Transverse colon (tissue), 4 donors: ENCODE data around the gene CRKL. TPM values are rescaled to one million over a fixed set of nuclear protein-coding genes. Genes with fewer than 3 reads are reported as not detected.
"Not testable (repeated sequence)": the region's sequence is repeated elsewhere in the genome, so short reads cannot be mapped to it uniquely, and the experiment has no call there.

Source experiments
- DNase-seq: peaks from one replicate; pipeline ENCODE4 v3.0.0-alpha.2; 2019
- H3K27ac ChIP-seq, 4 donors: fragments of 200-600 bp; sonication (generic); 2 replicates each; pipeline ENCODE4 v1.5.1; 2016 to 2018; ENCODE audit warnings: inconsistent platforms in 4 of 4
- H3K27me3 ChIP-seq: fragments of 200-600 bp; sonication (generic); 2 replicates; pipeline ENCODE4 v1.5.1; 2017; ENCODE audit warnings: inconsistent platforms
- H3K36me3 ChIP-seq, 4 donors: fragments of 200-600 bp; sonication (generic); 2 replicates each; pipeline ENCODE4 v1.5.1; 2017 to 2019; ENCODE audit warnings: inconsistent platforms in 4 of 4
- H3K4me1 ChIP-seq, 4 donors: fragments of 200-600 bp; sonication (generic); 2 replicates each; pipeline ENCODE4 v1.5.1; 2017 to 2020; ENCODE audit warnings: inconsistent platforms in 4 of 4
- H3K4me3 ChIP-seq, 4 donors: fragments of 200-600 bp; sonication (generic); 1 replicate in 1 of 4; 2 replicates in 3 of 4; pipeline versions ENCODE4 v1.5.1 to v1.6.1; 2017 to 2019; ENCODE audit warnings: inconsistent platforms in 4 of 4
- H3K9me3 ChIP-seq, 2 donors: fragments of 200-600 bp; sonication (generic); 2 replicates each; pipeline ENCODE4 v1.5.1; 2017 to 2019; ENCODE audit warnings: inconsistent platforms in 2 of 2
- CTCF ChIP-seq, 5 experiments: fragments of 200-600 bp in 3 of 5; fragments of 450-650 bp in 2 of 5; sonication (generic) in 3 of 5; IDR thresholded peaks; 1 replicate in 2 of 5; 2 replicates in 3 of 5; pipeline ENCODE4 v1.5.1; 2016 to 2017; ENCODE audit warnings: antibody characterized with exemption in 5 of 5, inconsistent platforms in 3 of 5, mild to moderate bottlenecking in 2 of 5, moderate library complexity in 1 of 5
- EP300 ChIP-seq: sonication (generic); formaldehyde crosslinking; IDR thresholded peaks from one replicate; pipeline ENCODE4 v1.6.1; 2017; ENCODE audit warnings: antibody characterized with exemption, low read depth
- POLR2A ChIP-seq: fragments of 450-650 bp; IDR thresholded peaks from one replicate; pipeline ENCODE4 v1.6.1; 2016; ENCODE audit warnings: antibody characterized with exemption, mild to moderate bottlenecking, moderate library complexity
- POLR2AphosphoS5 ChIP-seq, 3 donors: sonication (generic); formaldehyde crosslinking; IDR thresholded peaks; one replicate each; pipeline ENCODE4 v1.6.1; 2016; ENCODE audit warnings: antibody characterized with exemption in 3 of 3
- WGBS, 2 donors: methylation state at CpG; one replicate each; pipeline ENCODE4 v1.1.5; 2018; ENCODE audit warnings: low coverage in 1 of 2; 5-methylcytosine and 5-hydroxymethylcytosine counted together
- in situ Hi-C, 4 donors: fragments of 200-750 bp; cut with MboI; loops; one replicate each; pipeline versions ENCODE4 v1.15.0 to v1.15.1; 2017; ENCODE audit warnings: low sequenced_read_pairs in 3 of 4, low pct_ligation_motif_present in 1 of 4, low pct_unique_long_range_greater_than_20kb in 1 of 4
- intact Hi-C: fragments of 100-400 bp; cut with DNase I; formaldehyde crosslinking; loops from one replicate; pipeline ENCODE4 v1.15.1; 2023; ENCODE audit warnings: low total_unique reads
- total RNA-seq, 4 donors: library from RNA; depleted of rRNA; stranded (reverse); fragments of >200 nt; gene quantifications; one replicate each; pipeline ENCODE4 v1.1.0, GENCODE V29; 2016

CRKL gene
- total RNA-seq, 4 donors from 2014 or later, result 37.0 to 56.7 (median 48.6) TPM

- H3K4me3 ChIP-seq, result no peak overlapping the region
- no peaks in the 10 kb centered on the region for H3K9me3 ChIP-seq
- H3K27me3 ChIP-seq, result no peaks in the 10 kb centered on the region
- no peak overlapping the region for H3K27ac ChIP-seq
- TF ChIP-seq CTCF (IDR thresholded peaks at IDR 0.05) (no peak), POLR2AphosphoS5 (IDR thresholded peaks at IDR 0.05) (no peak), POLR2A (no peak), EP300 (no peak)
- DNase-seq, result no peak
- intact Hi-C loops, result no loop called here
- peaks cover 0 to 4% (median 0%) of the 10 kb centered on the region in 4 donors for H3K36me3 ChIP-seq
- peaks cover 24 to 74% (median 38%) of the 10 kb centered on the region in 4 donors for H3K4me1 ChIP-seq
- in situ Hi-C loops, result no loop called here
- 83 to 86% methylated on average over 4 of the region's 4 CpGs for WGBS, 2 donors
These were observed 23.7 kb downstream of the CRKL start for GRCh38 chr22:20940904-20941385.

GRCh38 chr22:20942203-20942902 lies 25.1 kb downstream of the CRKL start:
- 78 to 87% methylated on average over 5 to 7 of the region's 7 CpGs for WGBS, 2 donors
- peaks cover 13 to 73% (median 33%) of the 10 kb centered on the region in 4 donors for H3K4me1 ChIP-seq
- H3K27me3 ChIP-seq, H3K4me3 ChIP-seq, H3K36me3 ChIP-seq, intact Hi-C loops, H3K9me3 ChIP-seq, DNase-seq, H3K27ac ChIP-seq, in situ Hi-C loops: not testable (repeated sequence)

GRCh38 chr22:20943104-20943933 lies 26.1 kb downstream of the CRKL start:
- in situ Hi-C loops (no loop called here), intact Hi-C loops (no loop called here)
- Histone ChIP-seq H3K9me3 (no peaks in the 10 kb centered on the region), H3K4me1 (peaks cover 3 to 72% (median 34%) of the 10 kb centered on the region in 4 donors), H3K4me3 (no peak overlapping the region), H3K36me3 (no peaks in the 10 kb centered on the region), H3K27me3 (no peaks in the 10 kb centered on the region), H3K27ac (no peak overlapping the region)
- no peak for TF ChIP-seq POLR2AphosphoS5 (IDR thresholded peaks at IDR 0.05)
- TF ChIP-seq CTCF (IDR thresholded peaks at IDR 0.05), result no peak
- no peak for TF ChIP-seq POLR2A
- no peak for TF ChIP-seq EP300
- WGBS, 2 donors, result 94 to 96% methylated on average over 6 to 8 of the region's 8 CpGs
- no peak for DNase-seq

- 8 to 37% methylated on average over 1 of the region's 1 CpG for WGBS, 2 donors
- peaks cover 0 to 76% (median 37%) of the 10 kb centered on the region in 4 donors for H3K4me1 ChIP-seq
- DNase-seq, result no peak
- H3K27ac ChIP-seq, result no peak overlapping the region
- H3K36me3 ChIP-seq, result no peaks in the 10 kb centered on the region
- TF ChIP-seq EP300 (no peak), CTCF (IDR thresholded peaks at IDR 0.05) (no peak), POLR2AphosphoS5 (IDR thresholded peaks at IDR 0.05) (no peak)
- H3K27me3 ChIP-seq, result no peaks in the 10 kb centered on the region
- no peaks in the 10 kb centered on the region for H3K9me3 ChIP-seq
- H3K4me3 ChIP-seq, result no peak overlapping the region
- intact Hi-C loops, result no loop called here
- in situ Hi-C loops, result no loop called here
These were observed 26.8 kb downstream of the CRKL start for GRCh38 chr22:20944042-20944441.
